GM06990 (cell line): ENCODE data around the gene DSCAML1.

Source experiments
- DNase-seq: peaks from one replicate; pipeline ENCODE4 v3.0.0-alpha.2; 2011; ENCODE audit not compliant: insufficient read length; ENCODE audit errors: extremely low read depth
- H3K27me3 ChIP-seq: replicated peaks from 2 replicates; pipeline ENCODE4 v1.6.0; 2011; ENCODE audit warnings: low read length; ENCODE audit not compliant: control insufficient read depth, insufficient read depth
- H3K36me3 ChIP-seq: 2 replicates; pipeline ENCODE4 v1.5.1; 2011; ENCODE audit warnings: low read length; ENCODE audit not compliant: control insufficient read depth, insufficient read depth
- H3K4me3 ChIP-seq: replicated peaks from 2 replicates; pipeline ENCODE4 v1.5.1; 2011; ENCODE audit warnings: low read depth, mild to moderate bottlenecking, control low read depth, low read length
- TF ChIP-seq, protein P1 (sequence below): IDR thresholded peaks from 2 replicates; pipeline ENCODE4 v1.5.1; 2011; ENCODE audit warnings: low read length, control low read depth, mild to moderate bottlenecking, inconsistent platforms; ENCODE audit not compliant: insufficient read depth, poor library complexity, severe bottlenecking

DSCAML1 gene

DNA sequence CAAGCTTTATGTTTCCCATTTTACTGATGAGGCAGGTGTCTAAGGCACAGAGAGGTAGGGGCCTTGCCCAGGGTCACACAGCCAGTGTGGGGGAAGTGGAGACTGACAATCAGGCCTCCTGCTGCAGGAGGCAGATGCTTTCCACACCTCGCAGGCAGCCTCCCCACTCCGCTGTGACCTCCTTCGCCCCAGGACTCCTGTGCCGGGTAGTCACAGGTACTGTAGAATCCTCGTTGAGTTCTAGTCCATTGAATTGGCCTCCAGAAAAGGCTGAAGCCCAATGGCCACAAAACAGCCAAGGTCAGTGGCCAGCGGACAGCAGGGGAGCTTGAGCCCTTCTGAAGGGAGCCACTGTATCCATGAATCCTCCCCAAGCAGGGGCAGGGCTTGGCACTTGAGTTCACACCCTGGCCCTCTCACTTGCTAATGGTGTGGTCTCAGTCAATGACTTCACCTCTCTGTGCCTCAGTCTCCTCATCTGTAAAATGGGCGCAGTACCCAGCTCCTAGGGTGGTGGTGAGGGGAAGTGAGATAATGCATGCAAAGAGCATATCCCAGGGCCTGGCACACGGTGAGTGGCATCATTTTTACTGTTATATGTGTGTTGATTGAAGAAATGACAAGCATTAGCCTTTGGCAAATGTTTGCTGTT is 28.6 kb upstream of the DSCAML1 start:
- H3K4me3 ChIP-seq = no peak overlapping the region
- H3K36me3 ChIP-seq = no peaks in the 10 kb centered on the region
- no peaks in the 10 kb centered on the region for H3K27me3 ChIP-seq
- DNase-seq = no peak
- TF ChIP-seq, protein P1, sequence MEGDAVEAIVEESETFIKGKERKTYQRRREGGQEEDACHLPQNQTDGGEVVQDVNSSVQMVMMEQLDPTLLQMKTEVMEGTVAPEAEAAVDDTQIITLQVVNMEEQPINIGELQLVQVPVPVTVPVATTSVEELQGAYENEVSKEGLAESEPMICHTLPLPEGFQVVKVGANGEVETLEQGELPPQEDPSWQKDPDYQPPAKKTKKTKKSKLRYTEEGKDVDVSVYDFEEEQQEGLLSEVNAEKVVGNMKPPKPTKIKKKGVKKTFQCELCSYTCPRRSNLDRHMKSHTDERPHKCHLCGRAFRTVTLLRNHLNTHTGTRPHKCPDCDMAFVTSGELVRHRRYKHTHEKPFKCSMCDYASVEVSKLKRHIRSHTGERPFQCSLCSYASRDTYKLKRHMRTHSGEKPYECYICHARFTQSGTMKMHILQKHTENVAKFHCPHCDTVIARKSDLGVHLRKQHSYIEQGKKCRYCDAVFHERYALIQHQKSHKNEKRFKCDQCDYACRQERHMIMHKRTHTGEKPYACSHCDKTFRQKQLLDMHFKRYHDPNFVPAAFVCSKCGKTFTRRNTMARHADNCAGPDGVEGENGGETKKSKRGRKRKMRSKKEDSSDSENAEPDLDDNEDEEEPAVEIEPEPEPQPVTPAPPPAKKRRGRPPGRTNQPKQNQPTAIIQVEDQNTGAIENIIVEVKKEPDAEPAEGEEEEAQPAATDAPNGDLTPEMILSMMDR = no peak

GRCh38 chr11:117824571-117825537 is 27.8 kb upstream of the DSCAML1 start, which contains the start of gene FXYD2:
TSS of gene FXYD2 (minus strand) at chr11:117824744. CDS start at chr11:117824678, 66 bp downstream.
- no peak for DNase-seq
- no peaks in the 10 kb centered on the region for H3K27me3 ChIP-seq

GRCh38 chr11:117823946-117824420 is 27.0 kb upstream of the DSCAML1 start:
- Histone ChIP-seq H3K27me3 (no peaks in the 10 kb centered on the region), H3K36me3 (no peaks in the 10 kb centered on the region), H3K4me3 (no peak overlapping the region)
- no peak for DNase-seq
- TF ChIP-seq, protein P1 = no peak

More at GRCh38 chr11:117824571-117825537, 27.8 kb upstream of the DSCAML1 start, which contains the start of gene FXYD2:
- Histone ChIP-seq H3K36me3 (no peaks in the 10 kb centered on the region), H3K4me3 (no peak within 1 kb of the TSS)
- TF ChIP-seq, protein P1 = no peak

GRCh38 chr11:117823294-117823945 is 26.4 kb upstream of the DSCAML1 start:
- Histone ChIP-seq H3K27me3 (no peaks in the 10 kb centered on the region), H3K4me3 (no peak overlapping the region), H3K36me3 (no peaks in the 10 kb centered on the region)
- no peak for DNase-seq
- TF ChIP-seq, protein P1 = peak; percentile 9
